ENCODE results near the gene CASP3.
"Not testable (repeated sequence)": the region's sequence is repeated elsewhere in the genome, so short reads cannot be mapped to it uniquely, and the experiment has no call there.

The CASP3 gene

GRCh38 chr4:184596617-184597185 is 52.5 kb downstream of the CASP3 start:
- no peak for DNase-seq (ENCODE audit: low read depth in 1 of 2, low spot score in 1 of 2)

GRCh38 chr4:184596044-184596616 is 53.1 kb downstream of the CASP3 start:
- DNase-seq (ENCODE audit: low read depth in 1 of 2, low spot score in 1 of 2): no peak

GRCh38 chr4:184595430-184595829 is 53.8 kb downstream of the CASP3 start:
- DNase-seq (ENCODE audit: low read depth in 1 of 2, low spot score in 1 of 2): no peak

- no peak for DNase-seq (ENCODE audit: low read depth in 1 of 2, low spot score in 1 of 2)
Measured at GRCh38 chr4:184593461-184593860, 55.8 kb downstream of the CASP3 start.

- not testable (repeated sequence) for DNase-seq (ENCODE audit: low read depth in 1 of 2, low spot score in 1 of 2)
Measured at GRCh38 chr4:184591747-184592270, 57.4 kb downstream of the CASP3 start.

- no peak for DNase-seq (ENCODE audit: low read depth in 1 of 2, low spot score in 1 of 2)
Measured at GRCh38 chr4:184591070-184591677, 58.1 kb downstream of the CASP3 start.

GRCh38 chr4:184590196-184590595 is 59.1 kb downstream of the CASP3 start:
- no peak for DNase-seq (ENCODE audit: low read depth in 1 of 2, low spot score in 1 of 2)

- DNase-seq (ENCODE audit: low read depth in 1 of 2, low spot score in 1 of 2): no peak
Measured at GRCh38 chr4:184588893-184589292, 60.4 kb downstream of the CASP3 start.

- DNase-seq (ENCODE audit: low read depth in 1 of 2, low spot score in 1 of 2): no peak
Measured at GRCh38 chr4:184587701-184588100, 61.5 kb downstream of the CASP3 start.

GRCh38 chr4:184587221-184587620 is 62.0 kb downstream of the CASP3 start:
- no peak for DNase-seq (ENCODE audit: low read depth in 1 of 2, low spot score in 1 of 2)

- no peak for DNase-seq (ENCODE audit: low read depth in 1 of 2, low spot score in 1 of 2)
Measured at GRCh38 chr4:184583738-184584502, 65.3 kb downstream of the CASP3 start.
